GM21529 (cell line): Measurements from ENCODE around the gene NUP43.
"Not testable (repeated sequence)": the region's sequence is repeated elsewhere in the genome, so short reads cannot be mapped to it uniquely, and the experiment has no call there.

Source experiments
- ATAC-seq: cut with Tn5 transposase; IDR thresholded peaks from one replicate; pipeline ENCODE4 v1.9.1; 2021; ENCODE audit not compliant: unreplicated experiment

Gene NUP43

DNA sequence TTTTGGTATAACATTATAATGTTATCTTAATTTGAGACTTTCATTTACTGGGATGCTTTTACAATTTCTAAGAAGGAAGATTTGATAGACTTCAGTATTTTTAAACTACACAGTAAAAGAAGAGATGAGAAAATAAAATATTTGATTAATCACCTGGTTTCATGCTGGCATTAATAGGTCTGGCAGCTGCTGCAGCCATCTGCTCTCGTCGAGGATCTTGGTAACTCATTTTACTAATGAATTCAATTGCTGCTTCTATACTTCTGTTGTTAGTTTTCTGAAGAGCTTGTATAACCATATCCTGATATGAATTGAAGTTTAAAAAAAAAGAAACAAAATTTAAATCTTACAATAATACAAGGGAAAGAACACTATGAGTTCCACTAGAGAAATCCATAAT, 51.4 kb downstream of the NUP43 start:
- no peak for ATAC-seq

DNA sequence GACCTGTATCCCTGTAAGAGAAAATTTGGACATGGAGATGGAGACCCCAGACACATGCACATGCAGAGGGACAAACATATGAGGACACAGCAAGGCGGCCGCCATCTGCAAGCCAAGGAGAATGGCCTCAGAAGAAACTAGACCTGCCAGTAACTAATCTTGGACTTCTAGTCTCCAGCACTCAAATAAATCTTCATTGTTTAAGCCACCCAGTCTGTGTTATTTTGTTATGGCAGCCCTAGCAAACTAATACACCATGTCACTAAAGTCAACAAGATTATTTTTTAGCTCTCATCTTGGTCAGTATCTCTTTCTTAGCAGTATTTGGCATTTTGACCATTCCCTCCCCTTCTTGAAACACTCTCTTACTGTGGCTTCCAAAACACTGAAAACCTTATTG, 55.1 kb downstream of the NUP43 start:
- ATAC-seq, result no peak

- ATAC-seq, result no peak
Measured at GRCh38 chr6:149686230-149686629, 60.1 kb downstream of the NUP43 start.

GRCh38 chr6:149683256-149683859, 63.0 kb downstream of the NUP43 start:
- ATAC-seq, result no peak

DNA sequence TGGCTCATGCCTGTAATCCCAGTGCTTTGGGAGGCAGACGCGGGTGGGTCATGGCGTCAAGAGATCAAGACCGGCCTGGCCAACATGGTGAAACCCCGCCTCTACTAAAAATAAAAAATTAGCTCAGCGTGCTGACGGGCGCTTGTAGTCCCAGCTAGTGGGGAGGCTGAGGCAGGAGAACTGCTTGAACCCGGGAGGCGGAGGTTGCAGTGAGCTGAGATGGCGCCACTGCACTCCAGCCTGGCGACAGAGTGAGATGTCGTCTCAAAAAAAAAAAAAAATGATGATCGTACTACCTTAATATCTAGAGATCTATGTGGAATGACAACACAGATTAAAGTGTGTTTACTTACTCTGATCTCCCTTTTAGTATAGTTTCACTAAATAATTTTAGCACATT, 64.5 kb downstream of the NUP43 start:
- not testable (repeated sequence) for ATAC-seq

DNA sequence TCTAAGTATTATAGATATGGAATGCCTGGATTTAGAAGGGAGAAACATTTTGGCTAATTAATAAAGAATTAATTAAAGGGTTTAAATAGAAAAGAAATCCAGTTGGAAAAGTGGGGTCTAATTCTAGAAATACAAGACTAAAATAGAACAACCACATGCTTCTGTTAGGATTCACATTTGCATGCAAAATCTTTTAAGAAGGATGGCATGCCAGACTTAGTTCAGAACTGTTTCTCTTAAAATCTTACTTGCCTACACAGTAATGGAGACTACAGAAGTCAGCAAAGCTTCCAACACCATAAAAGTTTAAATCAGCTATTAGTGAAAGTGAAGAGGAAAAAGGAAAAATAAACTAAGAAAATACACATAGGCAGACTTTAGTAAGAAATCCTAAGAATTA, 65.1 kb downstream of the NUP43 start:
- ATAC-seq, result no peak

DNA sequence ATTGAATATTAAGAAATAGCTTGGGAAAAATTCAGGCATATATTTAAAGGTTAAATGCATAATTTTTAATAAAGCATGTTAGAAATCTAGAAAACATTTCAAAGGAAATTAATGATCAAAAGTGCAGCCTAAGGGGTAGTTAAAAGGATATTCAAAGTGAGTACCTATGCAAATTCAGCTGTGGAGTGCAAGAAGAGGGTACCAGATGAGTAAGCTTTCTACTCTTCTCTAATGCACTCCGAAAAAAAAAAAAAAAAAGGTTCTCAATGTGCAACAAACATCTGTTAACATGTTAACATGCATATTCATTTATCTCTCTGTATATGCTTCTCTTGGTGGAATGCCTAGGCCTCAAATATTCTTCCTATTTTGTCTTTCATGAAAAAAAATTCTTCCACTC, 65.8 kb downstream of the NUP43 start:
- no peak for ATAC-seq
